ENCODE results near the gene PTPRQ.
"Not testable (repeated sequence)": the region's sequence is repeated elsewhere in the genome, so short reads cannot be mapped to it uniquely, and the experiment has no call there.

The PTPRQ gene

GRCh38 chr12:80441921-80442320, 2.1 kb upstream of the PTPRQ start:
- DNase-seq (ENCODE audit: insufficient read length, low spot score) (no peak), FAIRE-seq (no peak)
- TF ChIP-seq POLR2A (IDR thresholded peaks at IDR 0.05; ENCODE audit: low read depth, low read length): no peak

- TF ChIP-seq POLR2A (IDR thresholded peaks at IDR 0.05; ENCODE audit: low read depth, low read length): no peak
- no peak for DNase-seq (ENCODE audit: insufficient read length, low spot score)
- FAIRE-seq: no peak
These were observed 1.4 kb upstream of the PTPRQ start for GRCh38 chr12:80442426-80443222.

- TF ChIP-seq POLR2A (IDR thresholded peaks at IDR 0.05; ENCODE audit: low read depth, low read length): no peak
- DNase-seq (ENCODE audit: insufficient read length, low spot score) (no peak), FAIRE-seq (no peak)
These were observed 1.2 kb downstream of the PTPRQ start for GRCh38 chr12:80445083-80445793.

- no peak for FAIRE-seq
- TF ChIP-seq POLR2A (IDR thresholded peaks at IDR 0.05; ENCODE audit: low read depth, low read length): no peak
These were observed 12.5 kb downstream of the PTPRQ start for GRCh38 chr12:80456513-80456912.

GRCh38 chr12:80460972-80461371, 16.9 kb downstream of the PTPRQ start:
- no peak for TF ChIP-seq POLR2A (IDR thresholded peaks at IDR 0.05; ENCODE audit: low read depth, low read length)
- FAIRE-seq: no peak
- no peak for DNase-seq (ENCODE audit: insufficient read length, low spot score)

More at GRCh38 chr12:80456513-80456912, 12.5 kb downstream of the PTPRQ start:
- no peak for DNase-seq (ENCODE audit: insufficient read length, low spot score)

GRCh38 chr12:80461851-80462250, 17.8 kb downstream of the PTPRQ start:
- FAIRE-seq: not testable (repeated sequence)

GRCh38 chr12:80469681-80470080, 25.6 kb downstream of the PTPRQ start:
- no peak for TF ChIP-seq POLR2A (IDR thresholded peaks at IDR 0.05; ENCODE audit: low read depth, low read length)
- DNase-seq (ENCODE audit: insufficient read length, low spot score): no peak
- FAIRE-seq: no peak

More at GRCh38 chr12:80461851-80462250, 17.8 kb downstream of the PTPRQ start:
- DNase-seq (ENCODE audit: insufficient read length, low spot score): not testable (repeated sequence)

- FAIRE-seq: no peak
These were observed 26.4 kb downstream of the PTPRQ start for GRCh38 chr12:80470403-80470802.

GRCh38 chr12:80472236-80472635, 28.2 kb downstream of the PTPRQ start:
- DNase-seq (ENCODE audit: insufficient read length, low spot score): no peak
- TF ChIP-seq POLR2A (IDR thresholded peaks at IDR 0.05; ENCODE audit: low read depth, low read length): no peak
- FAIRE-seq: peak; percentile 41

More at GRCh38 chr12:80470403-80470802, 26.4 kb downstream of the PTPRQ start:
- no peak for TF ChIP-seq POLR2A (IDR thresholded peaks at IDR 0.05; ENCODE audit: low read depth, low read length)
- DNase-seq (ENCODE audit: insufficient read length, low spot score): no peak

- FAIRE-seq (peak; percentile 27), DNase-seq (ENCODE audit: insufficient read length, low spot score) (no peak)
- TF ChIP-seq POLR2A (IDR thresholded peaks at IDR 0.05; ENCODE audit: low read depth, low read length): no peak
These were observed 29.0 kb downstream of the PTPRQ start for GRCh38 chr12:80472911-80473500.

- not testable (repeated sequence) for FAIRE-seq; DNase-seq (ENCODE audit: insufficient read length, low spot score)
These were observed 33.6 kb downstream of the PTPRQ start for GRCh38 chr12:80477521-80478145.

GRCh38 chr12:80484746-80485145, 40.7 kb downstream of the PTPRQ start:
- FAIRE-seq: no peak
- DNase-seq (ENCODE audit: insufficient read length, low spot score): no peak
- no peak for TF ChIP-seq POLR2A (IDR thresholded peaks at IDR 0.05; ENCODE audit: low read depth, low read length)

GRCh38 chr12:80485222-80485987, 41.4 kb downstream of the PTPRQ start:
- no peak for TF ChIP-seq POLR2A (IDR thresholded peaks at IDR 0.05; ENCODE audit: low read depth, low read length)
- FAIRE-seq (no peak), DNase-seq (ENCODE audit: insufficient read length, low spot score) (no peak)

All from H54 (cell line).